ENCODE results near the gene CACTIN.

CACTIN gene

GRCh38 chr19:3622224-3622623, 4.4 kb downstream of the CACTIN start:
- no peak for DNase-seq

DNA sequence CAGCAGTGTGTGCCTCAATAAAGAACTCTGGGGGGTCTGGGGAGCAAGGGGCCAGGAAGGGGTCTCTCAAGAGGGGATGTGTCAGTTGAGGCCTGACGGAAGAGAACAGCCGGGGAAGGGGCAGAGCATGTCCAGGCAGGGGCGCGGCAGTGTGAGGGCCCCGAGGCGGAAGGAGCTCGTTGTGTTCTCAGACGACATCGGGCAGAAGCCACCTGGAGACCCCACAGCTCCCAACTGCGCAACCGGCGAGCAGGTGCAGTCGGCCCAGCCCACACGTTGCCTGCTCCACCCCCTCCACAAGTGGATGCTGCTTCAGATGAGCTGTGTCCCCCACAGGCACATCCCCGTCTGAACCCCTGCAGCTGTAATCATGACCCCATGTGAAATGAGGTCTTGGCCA, 4.9 kb downstream of the CACTIN start:
- no peak for DNase-seq

- DNase-seq = no peak
Observed at GRCh38 chr19:3620817-3621547, 5.6 kb downstream of the CACTIN start.

DNA sequence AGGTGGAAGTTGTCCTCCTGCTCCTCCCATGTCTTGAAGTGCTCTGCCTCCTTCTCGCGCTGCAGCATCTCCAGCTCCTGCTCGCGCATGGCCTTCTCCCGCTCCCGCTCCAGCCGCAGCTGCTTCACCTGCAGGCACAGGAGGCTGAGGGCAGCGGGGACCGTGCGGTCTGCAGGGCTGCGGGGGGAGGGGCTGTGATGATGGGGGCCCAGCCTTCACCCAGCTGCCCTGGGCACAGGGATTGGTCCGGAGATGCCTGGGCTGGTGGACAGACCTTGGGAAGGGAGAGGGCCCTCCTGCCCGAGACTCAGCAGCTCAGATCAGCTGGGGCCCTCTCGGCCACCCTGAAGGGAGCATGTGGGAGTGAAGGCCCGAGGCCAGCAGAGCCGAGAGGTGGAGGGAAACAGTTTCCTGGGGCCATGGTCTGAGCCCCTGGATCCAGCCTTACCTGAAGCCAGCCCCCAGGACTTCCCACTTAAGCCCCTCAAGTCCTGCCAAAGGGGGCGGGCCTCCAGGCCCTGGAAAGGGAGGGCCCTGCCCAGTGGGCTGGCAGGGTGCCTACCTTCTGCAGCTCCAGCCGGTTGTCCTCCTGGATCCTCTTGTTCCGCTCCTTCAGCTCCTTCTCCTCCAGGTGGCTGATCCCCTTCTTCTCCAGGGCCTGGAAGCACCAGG, 6.3 kb downstream of the CACTIN start:
- DNase-seq = no peak

GRCh38 chr19:3619631-3620012, 7.0 kb downstream of the CACTIN start:
- no peak for DNase-seq

DNA sequence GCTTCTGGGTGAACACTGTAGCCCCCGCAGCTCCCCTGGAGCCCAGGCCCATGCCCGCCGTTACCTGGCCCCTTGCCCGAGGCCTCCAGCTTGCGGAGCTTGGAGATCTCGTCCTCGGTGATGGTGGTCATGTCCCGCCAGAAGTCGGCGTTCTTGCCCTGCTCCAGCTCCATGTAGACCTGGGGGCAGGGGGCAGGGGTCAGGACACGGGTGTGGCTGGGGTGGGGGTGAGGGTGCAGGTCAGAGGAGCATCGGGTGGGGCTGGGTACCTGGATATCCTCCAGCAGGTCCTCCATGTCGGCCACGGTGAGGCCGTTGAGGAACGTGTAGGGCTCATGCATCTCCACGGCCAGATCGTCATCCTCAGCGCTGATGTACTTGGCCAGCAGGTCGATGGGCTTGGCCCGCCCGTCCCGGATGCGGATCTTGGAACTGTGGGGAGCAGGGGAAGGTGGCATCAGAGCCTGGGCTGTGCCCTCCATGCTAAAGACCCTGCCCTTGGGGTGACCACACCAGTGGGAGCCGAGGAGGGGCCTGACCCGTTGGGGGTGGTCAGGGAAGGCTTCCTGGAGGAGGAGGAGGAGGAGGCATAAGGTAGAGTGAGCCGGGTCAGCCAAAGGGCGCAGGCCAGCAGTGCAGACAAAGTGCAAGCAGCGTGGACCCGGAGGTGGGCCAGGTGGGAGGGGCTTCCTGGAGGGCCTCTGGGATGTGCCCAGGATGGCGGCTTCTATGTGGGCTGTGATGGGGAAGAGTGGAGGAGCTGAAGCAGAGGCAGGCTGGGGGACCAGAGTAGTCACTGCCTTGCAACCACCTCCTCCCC, 7.6 kb downstream of the CACTIN start:
- DNase-seq = no peak

- DNase-seq = no peak
Observed at GRCh38 chr19:3618144-3618810, 8.3 kb downstream of the CACTIN start.

DNA sequence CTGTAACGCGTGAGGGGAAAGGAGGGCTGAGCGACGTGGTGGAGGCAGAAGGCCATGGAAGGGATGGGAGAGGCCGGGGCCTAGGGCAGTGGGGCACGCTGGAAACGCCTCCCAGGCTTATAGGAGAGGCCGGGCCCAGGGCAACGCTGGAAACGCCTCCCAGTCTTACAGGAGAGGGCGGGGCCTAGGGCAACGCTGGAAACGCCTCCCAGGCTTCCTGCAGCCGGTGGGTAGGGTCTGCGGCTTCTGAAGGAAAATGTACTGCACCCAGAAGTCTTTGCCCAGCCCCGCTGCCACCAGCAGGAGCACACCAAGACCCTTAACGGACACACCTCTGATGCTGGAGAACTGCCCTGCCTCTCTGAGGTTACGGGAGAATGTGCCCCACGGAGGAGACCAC, 9.1 kb downstream of the CACTIN start:
- no peak for DNase-seq

DNA sequence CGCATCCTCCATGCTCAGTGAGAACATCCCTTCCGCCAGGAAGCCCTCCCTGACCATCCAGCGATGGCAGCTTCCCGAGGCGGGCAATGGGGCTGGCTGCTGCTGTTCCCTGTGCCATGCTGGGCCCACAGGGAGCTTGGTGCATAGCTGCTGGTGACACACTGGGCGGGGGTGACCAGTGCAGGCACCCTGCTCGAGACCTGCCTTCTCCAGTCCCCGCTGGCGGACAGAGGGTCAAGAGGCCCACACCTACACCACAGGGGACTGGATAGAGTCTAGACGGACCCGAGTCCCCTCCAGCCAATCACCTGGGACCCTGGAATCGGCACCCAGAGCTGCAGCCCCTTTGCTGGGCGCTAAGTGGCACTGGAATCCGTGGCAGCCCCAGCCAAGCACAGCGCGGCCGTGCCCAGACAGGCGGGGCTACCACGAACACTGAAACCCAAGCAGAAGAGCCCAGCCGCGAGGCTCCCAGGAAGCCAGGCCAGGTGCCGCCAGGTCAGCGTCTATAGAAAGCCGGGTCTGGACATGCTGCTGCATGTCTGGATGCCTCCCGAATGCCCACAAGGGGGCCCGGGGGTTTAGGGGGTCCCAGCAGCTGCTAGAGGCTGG, 11.0 kb downstream of the CACTIN start:
- DNase-seq = no peak

DNA sequence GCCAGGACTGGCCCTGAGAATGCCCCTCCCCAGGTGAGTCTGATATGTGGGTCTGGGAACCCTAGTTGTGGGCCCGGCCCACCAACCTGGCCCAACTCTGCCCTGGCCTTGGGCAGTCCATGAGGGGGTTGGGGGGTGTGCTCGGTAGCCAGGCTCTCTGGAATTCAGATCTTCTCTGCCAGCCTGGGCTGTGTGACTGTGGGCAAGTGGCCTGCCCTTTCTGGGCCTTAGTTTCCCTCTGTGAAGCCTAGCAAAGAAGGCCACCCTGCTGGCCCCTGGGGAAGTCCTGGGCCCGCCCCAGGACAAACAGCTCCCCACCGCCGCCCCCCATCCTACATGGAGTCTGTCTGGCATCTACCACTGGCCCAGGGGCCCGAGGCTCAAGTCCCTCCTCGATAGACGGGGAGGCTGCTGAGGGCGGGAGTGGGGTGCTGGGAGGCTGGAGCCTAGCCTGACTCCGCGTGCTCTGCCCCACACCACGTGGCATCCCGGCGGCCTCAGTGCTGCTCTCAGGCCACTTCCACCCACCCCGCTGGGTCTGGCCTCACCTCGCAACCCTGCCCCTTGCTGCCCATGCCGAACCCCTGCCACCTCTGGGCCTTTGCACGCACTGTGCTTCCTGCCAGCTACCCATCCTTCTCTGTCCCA, 11.6 kb downstream of the CACTIN start:
- no peak for DNase-seq

- DNase-seq = no peak
Observed at GRCh38 chr19:3613818-3614661, 12.6 kb downstream of the CACTIN start.

DNA sequence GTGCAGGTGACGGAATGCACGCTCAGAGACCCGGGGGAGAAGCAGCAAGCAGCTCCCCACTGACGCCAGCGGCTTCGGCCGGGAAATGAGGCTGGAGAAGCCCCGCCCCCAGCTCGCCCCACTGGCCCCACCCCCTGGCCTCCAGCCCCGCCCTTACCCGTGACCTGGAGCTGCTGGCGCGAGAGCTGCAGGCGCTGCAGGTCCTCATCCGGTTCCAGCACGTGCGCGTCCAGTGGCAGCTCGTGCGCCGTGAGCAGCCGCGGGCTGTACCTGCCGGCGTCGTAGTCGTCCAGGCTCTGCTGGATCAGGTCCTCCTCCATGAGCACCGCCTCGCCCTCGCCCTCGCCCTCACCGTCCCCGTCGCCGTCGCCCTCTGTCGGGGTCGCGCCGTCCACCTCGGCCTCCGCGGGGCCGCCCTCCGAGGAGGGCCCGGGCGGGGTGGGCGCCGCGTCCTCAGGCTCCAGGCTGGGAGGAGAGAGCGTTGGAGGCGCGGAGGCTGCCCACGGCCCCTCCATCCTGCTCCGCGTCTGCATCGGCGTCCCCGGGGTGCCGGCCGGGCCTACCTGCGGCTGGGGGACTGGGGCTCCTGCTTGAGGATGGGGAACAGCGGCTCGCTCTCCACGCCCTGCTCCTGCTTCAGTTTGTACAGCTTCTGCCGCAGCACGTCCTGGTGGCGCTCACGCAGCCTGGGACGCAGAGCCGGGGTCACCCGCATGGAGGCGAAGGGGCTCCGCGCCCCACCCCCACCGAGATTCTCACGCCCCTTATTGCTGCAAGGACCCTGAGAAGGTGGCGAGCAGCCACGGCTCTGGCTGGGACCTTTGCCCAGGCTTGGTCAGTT, 13.5 kb downstream of the CACTIN start:
- no peak for DNase-seq

DNA sequence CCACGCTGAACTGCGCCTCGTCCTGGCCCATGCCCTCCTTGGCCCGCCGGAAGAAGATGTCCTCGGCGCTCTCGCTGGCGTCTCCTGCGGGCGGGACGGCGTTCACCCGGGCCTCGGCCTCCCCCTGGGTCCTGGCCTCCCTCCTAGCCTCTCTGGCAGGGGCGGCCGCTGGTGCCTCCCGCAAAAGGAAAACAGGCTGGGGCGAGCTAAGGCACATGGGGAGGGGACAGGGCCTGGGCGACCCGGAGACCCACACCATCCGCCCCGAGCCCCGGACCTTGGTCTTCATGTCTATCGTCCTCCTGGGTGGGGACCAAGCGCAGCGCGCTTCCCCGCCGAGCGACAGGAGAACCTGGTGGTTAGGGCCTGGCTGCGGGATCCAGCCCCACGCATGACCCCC, 14.3 kb downstream of the CACTIN start:
- no peak for DNase-seq

- no peak for DNase-seq
Observed at GRCh38 chr19:3611841-3612240, 14.7 kb downstream of the CACTIN start.

GRCh38 chr19:3610745-3611717, 15.6 kb downstream of the CACTIN start:
- no peak for DNase-seq

- no peak for DNase-seq
Observed at GRCh38 chr19:3609779-3610719, 16.5 kb downstream of the CACTIN start.

DNA sequence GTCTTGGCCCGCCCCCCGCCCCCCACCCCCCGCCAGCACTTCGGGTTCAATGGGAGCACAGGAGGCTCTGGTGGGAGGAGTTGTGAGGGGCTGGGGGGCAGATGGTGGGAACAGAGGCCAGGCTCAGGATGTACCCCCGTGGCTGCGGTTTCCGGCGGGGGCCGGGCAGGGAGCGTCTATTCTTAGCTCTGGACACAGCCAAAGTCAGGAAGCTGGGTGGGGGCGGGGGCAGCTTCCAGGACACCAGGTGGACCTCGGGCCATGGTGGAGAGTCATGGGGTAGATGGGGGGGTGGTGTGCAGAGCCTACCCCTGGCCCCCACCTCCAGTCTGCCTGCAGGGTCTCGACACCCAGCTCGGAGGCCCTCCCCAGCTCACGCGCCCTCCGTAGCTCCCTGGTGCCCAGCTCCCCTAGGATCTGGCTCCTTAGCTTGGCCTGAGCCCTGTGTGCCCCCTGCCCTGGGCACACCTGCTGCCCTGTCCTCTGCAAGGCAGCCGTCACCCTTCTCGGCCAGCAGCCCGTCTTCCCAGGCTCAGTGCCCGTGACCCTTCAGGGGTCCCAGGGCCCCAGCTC, 17.8 kb downstream of the CACTIN start:
- no peak for DNase-seq
